Gastroesophageal sphincter (tissue), 4 donors: ENCODE results near the gene CFL1. TPM values are rescaled to one million over a fixed set of nuclear protein-coding genes. Genes with fewer than 3 reads are reported as not detected.

Experiments used
- ATAC-seq: fragments of 150-250 bp; one replicate; pipeline ENCODE4 v1.9.1; 2016; ENCODE audit warnings: mild to moderate bottlenecking, moderate library complexity
- H3K27ac ChIP-seq, 4 donors: fragments of 200-600 bp; sonication (generic) in 3 of 4; 1 replicate in 3 of 4; 2 replicates in 1 of 4; pipeline ENCODE4 v1.5.1; 2016 to 2019
- H3K27me3 ChIP-seq: fragments of 200-600 bp; sonication (generic); one replicate; pipeline ENCODE4 v1.5.1; 2019
- H3K36me3 ChIP-seq, 2 donors: fragments of 200-600 bp; sonication (generic); one replicate each; pipeline ENCODE4 v1.5.1; 2019; ENCODE audit warnings: control low read depth in 1 of 2
- H3K4me1 ChIP-seq, 3 donors: fragments of 200-600 bp; sonication (generic); 1 replicate in 2 of 3; 2 replicates in 1 of 3; pipeline ENCODE4 v1.5.1; 2016 to 2019; ENCODE audit warnings: control low read depth in 2 of 3
- H3K4me3 ChIP-seq, 2 donors: fragments of 200-600 bp; sonication (generic); one replicate each; pipeline ENCODE4 v1.5.1; 2019; ENCODE audit warnings: mild to moderate bottlenecking in 1 of 2, moderate library complexity in 1 of 2
- H3K9me3 ChIP-seq, 3 donors: fragments of 200-600 bp; sonication (generic); one replicate each; pipeline ENCODE4 v1.5.1; 2017 to 2019; ENCODE audit warnings: control low read depth in 2 of 3
- CTCF ChIP-seq, 4 experiments: fragments of 200-600 bp in 2 of 4; fragments of 450-650 bp in 2 of 4; sonication (generic) in 1 of 4; IDR thresholded peaks; one replicate each; pipeline ENCODE4 v1.5.1; 2017 to 2019; ENCODE audit warnings: antibody characterized with exemption in 4 of 4, mild to moderate bottlenecking in 2 of 4, moderate library complexity in 2 of 4
- EP300 ChIP-seq: sonication (generic); formaldehyde crosslinking; IDR thresholded peaks from one replicate; pipeline ENCODE4 v1.6.1; 2017; ENCODE audit warnings: antibody characterized with exemption, mild to moderate bottlenecking
- POLR2A ChIP-seq, 2 donors: fragments of 450-650 bp; IDR thresholded peaks; one replicate each; pipeline ENCODE4 v1.6.1; 2017; ENCODE audit warnings: antibody characterized with exemption in 2 of 2, mild to moderate bottlenecking in 2 of 2, moderate library complexity in 1 of 2
- POLR2AphosphoS5 ChIP-seq: sonication (generic); formaldehyde crosslinking; IDR thresholded peaks from one replicate; pipeline ENCODE4 v1.6.1; 2017; ENCODE audit warnings: antibody characterized with exemption
- WGBS, 2 donors: methylation state at CpG; one replicate each; pipeline ENCODE4 v1.1.5; 2018; ENCODE audit warnings: low coverage in 1 of 2; 5-methylcytosine and 5-hydroxymethylcytosine counted together
- total RNA-seq, 4 donors: library from RNA; depleted of rRNA; stranded (reverse); fragments of >200 nt; gene quantifications; one replicate each; pipeline ENCODE4 v1.1.0, GENCODE V29; 2016

CFL1 gene
- total RNA-seq, 4 donors from 2014 or later: 559 to 895 (median 639) TPM

DNA sequence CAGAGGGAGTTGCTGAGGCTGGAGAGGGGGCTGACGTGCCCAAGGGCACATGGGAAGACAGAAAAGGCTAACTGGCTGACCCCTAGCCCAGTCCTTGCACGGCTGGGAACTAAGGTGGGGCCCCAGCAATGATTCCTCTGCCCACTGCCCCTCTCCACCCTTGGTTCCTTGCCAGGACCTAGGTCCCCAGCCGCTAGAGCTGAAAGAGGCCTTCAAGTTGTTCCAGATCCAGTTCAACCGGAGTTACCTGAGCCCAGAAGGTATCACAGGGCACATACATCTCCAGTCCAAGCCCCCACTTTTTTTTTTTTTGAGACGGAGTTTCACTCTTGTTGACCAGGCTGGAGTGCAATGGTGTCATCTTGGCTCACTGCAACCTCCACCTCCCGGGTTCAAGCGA, 22.0 kb upstream of the CFL1 start:
- ATAC-seq: no peak
- H3K9me3 ChIP-seq: no peaks in the 10 kb centered on the region
- H3K4me3 ChIP-seq: no peak overlapping the region
- H3K4me1 ChIP-seq: peaks cover 0 to 10% (median 7%) of the 10 kb centered on the region in 3 donors
- no peaks in the 10 kb centered on the region for H3K27me3 ChIP-seq
- WGBS, 2 donors: 74 to 75% methylated on average over 2 to 4 of the region's 7 CpGs
- TF ChIP-seq EP300: no peak
- no peak for TF ChIP-seq POLR2A (IDR thresholded peaks at IDR 0.05)
- TF ChIP-seq CTCF (IDR thresholded peaks at IDR 0.05): no peak
- no peak for TF ChIP-seq POLR2AphosphoS5
- H3K36me3 ChIP-seq: peaks cover 0 to 29% of the 10 kb centered on the region in 2 donors
- H3K27ac ChIP-seq: no peak overlapping the region

DNA sequence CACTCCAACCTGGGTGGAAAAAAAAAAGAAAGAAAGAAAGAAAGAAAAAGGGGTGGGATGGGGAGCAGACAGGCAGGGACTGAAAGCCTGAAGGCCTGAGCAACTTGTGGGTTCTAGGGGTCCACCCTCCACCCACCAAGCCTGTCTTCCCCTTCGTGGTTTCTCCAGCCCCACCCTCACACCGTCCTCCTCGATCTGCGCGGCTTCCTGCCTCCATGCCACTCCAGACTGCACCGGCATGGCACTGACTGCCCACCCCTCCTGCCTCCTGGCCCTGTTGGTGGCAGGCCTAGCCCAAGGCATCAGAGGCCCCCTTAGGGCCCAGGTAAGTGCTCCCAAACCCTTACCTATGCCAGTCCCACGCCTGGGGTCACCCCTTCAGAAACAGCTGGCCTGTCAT, 21.6 kb upstream of the CFL1 start, which contains the start of gene CTSW:
Gene CTSW, plus strand, starts transcription at position 221 of the 400 bp plus-strand sequence. Its CDS starts 18 bp downstream, at position 239.
- Histone ChIP-seq H3K36me3 (peaks cover 0 to 28% of the 10 kb centered on the region in 2 donors), H3K4me3 (no peak within 1 kb of the TSS), H3K4me1 (peaks cover 0 to 5% (median 4%) of the 10 kb centered on the region in 3 donors), H3K27me3 (no peaks in the 10 kb centered on the region), H3K9me3 (no peaks in the 10 kb centered on the region), H3K27ac (no peak within 1 kb of the TSS)
- ATAC-seq: no peak
- TF ChIP-seq POLR2A (IDR thresholded peaks at IDR 0.05): no peak
- TF ChIP-seq CTCF (IDR thresholded peaks at IDR 0.05): no peak
- TF ChIP-seq POLR2AphosphoS5: no peak
- TF ChIP-seq EP300: no peak
- 37% methylated on average over 3 of the region's 7 CpGs; no CpG with 5 or more reads in 1 of the 2 donors for WGBS, 2 donors

GRCh38 chr11:65873318-65874156, 15.6 kb upstream of the CFL1 start:
- 0% methylated on average over 1 to 11 of the region's 54 CpGs for WGBS, 2 donors
- Histone ChIP-seq H3K4me1 (peaks cover 0 to 45% (median 17%) of the 10 kb centered on the region in 3 donors), H3K9me3 (no peaks in the 10 kb centered on the region), H3K27me3 (no peaks in the 10 kb centered on the region), H3K4me3 (peak overlapping the region; percentile 69 to 87), H3K27ac (peak overlapping the region; percentile 93 to 98 (median 94)), H3K36me3 (peaks cover 0 to 24% of the 10 kb centered on the region in 2 donors)
- peak; percentile 91 for ATAC-seq
- TF ChIP-seq POLR2AphosphoS5 (peak; percentile 92), POLR2A (IDR thresholded peaks at IDR 0.05) (peak; percentile 62 to 66), EP300 (no peak)

DNA sequence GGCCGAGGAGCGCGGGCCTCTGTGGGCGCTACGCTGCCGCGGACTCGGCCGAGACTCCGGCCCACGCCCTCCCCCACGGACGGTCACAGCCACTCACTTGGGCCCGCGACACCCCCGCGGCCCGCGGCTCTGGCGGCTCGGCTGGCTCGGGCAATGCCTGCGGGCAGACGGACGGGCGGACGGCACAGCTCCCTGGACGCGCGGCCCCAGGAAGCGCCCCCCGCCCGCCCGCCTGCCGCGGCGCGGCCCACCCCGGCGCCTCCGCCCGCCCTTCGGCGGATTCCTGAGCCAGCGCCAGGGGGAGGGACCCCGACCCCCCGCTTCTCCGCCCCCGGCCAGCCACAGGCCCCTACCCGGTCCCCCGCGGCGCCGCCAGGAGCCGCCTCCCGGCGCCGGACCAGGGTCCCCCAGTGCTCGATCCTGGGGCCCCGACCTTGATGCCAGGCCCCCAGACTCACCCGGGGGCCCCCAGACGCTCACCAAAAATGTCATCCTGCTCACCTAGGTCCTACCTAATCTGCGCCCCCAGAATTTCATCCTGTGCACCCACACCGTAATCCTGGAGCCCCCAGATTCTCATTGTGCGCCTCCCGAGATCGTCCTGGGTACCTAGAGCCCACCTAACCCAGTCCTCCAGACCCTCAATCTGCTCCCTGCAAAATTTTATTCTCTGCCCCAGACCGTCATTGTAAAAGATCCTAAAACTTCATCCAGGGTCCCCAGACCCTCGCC, 14.8 kb upstream of the CFL1 start, which contains the start of gene EFEMP2:
Gene EFEMP2, minus strand, starts transcription at position 215 of the 732 bp plus-strand sequence. CDS start 446 bp downstream, outside the sequence.
- Histone ChIP-seq H3K4me3 (peak within 1 kb of the TSS; percentile 69 to 87), H3K4me1 (peaks cover 0 to 53% (median 17%) of the 10 kb centered on the region in 3 donors), H3K27me3 (no peaks in the 10 kb centered on the region), H3K9me3 (no peaks in the 10 kb centered on the region), H3K36me3 (peaks cover 0 to 31% of the 10 kb centered on the region in 2 donors), H3K27ac (peak within 1 kb of the TSS; percentile 93 to 98 (median 94))
- WGBS, 2 donors: 0 to 4% methylated on average over 5 to 6 of the region's 69 CpGs
- TF ChIP-seq EP300 (no peak), POLR2A (IDR thresholded peaks at IDR 0.05) (peak in 1 of 2 donors; percentile 43)
- peak; percentile 35 for ATAC-seq

DNA sequence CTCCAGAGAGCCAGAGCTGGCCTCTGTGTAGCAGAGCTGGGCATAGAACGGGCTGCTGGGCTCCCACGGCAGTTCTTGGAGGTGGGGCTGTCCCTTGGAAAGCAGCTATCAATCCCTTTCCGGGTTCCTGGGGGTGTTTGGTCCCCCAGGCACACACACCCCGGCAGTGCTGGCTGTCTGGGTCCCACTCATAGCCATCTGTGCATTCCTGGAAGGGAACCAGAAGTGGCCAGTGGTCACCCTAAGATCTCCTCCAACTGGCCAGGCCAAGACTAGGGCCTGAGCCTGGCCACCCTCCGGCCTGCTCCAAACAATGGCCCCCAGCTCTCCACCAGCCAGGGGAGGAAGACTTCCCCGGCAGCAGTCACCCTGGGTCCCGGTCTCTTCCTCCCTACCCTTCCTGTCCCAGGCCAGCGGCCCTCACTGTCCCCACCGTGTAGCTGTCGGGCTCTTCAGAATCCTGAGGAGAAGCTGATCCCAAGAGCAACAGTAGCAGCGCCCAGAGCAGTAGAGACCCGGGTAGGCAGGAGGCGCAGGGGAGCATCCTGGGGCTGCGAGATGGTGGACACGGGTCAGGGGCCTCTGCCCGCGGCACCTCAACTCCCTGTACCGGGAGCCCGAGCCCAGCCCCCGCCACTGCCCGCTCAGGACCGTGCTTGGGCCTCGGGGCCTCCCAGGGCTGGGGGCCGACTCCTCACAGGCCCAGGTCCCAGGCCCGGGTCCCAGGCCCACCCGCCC, 14.0 kb upstream of the CFL1 start:
- peak; percentile 11 for ATAC-seq
- H3K36me3 ChIP-seq: peaks cover 0 to 39% of the 10 kb centered on the region in 2 donors
- TF ChIP-seq EP300 (no peak), POLR2AphosphoS5 (no peak), CTCF (IDR thresholded peaks at IDR 0.05) (peak in 1 of 4 experiments; percentile 32), POLR2A (IDR thresholded peaks at IDR 0.05) (no peak)
- H3K9me3 ChIP-seq: no peaks in the 10 kb centered on the region
- peak overlapping the region; percentile 69 to 87 for H3K4me3 ChIP-seq
- no peaks in the 10 kb centered on the region for H3K27me3 ChIP-seq
- peaks cover 0 to 61% (median 17%) of the 10 kb centered on the region in 3 donors for H3K4me1 ChIP-seq
- WGBS, 2 donors: no CpG with 5 or more reads among the region's 26 CpGs
- H3K27ac ChIP-seq: peak overlapping the region; percentile 93 to 98 (median 94)
